IMR-90 (cell line): ENCODE data around the gene KCNH4.

Source experiments
- CEBPB ChIP-seq: IDR thresholded peaks from 2 replicates; pipeline ENCODE4 v1.6.1; 2012; ENCODE audit warnings: low read depth, low read length, improper control_type of control experiment
- POLR2A ChIP-seq: IDR thresholded peaks from 2 replicates; pipeline ENCODE4 v1.6.1; 2012; ENCODE audit warnings: mild to moderate bottlenecking, low read depth, low read length
- SMC3 ChIP-seq: fragments of 150-350 bp; IDR thresholded peaks from 2 replicates; pipeline ENCODE4 v1.6.1; 2016; ENCODE audit warnings: low read depth, mild to moderate bottlenecking, antibody characterized with exemption, low read length, moderate library complexity
- TF ChIP-seq, protein P1 (sequence below): conservative IDR thresholded peaks from 2 replicates; pipeline ENCODE4 v1.5.1; 2012; ENCODE audit warnings: mild to moderate bottlenecking, low read depth, low read length, improper control_type of control experiment

DNA sequence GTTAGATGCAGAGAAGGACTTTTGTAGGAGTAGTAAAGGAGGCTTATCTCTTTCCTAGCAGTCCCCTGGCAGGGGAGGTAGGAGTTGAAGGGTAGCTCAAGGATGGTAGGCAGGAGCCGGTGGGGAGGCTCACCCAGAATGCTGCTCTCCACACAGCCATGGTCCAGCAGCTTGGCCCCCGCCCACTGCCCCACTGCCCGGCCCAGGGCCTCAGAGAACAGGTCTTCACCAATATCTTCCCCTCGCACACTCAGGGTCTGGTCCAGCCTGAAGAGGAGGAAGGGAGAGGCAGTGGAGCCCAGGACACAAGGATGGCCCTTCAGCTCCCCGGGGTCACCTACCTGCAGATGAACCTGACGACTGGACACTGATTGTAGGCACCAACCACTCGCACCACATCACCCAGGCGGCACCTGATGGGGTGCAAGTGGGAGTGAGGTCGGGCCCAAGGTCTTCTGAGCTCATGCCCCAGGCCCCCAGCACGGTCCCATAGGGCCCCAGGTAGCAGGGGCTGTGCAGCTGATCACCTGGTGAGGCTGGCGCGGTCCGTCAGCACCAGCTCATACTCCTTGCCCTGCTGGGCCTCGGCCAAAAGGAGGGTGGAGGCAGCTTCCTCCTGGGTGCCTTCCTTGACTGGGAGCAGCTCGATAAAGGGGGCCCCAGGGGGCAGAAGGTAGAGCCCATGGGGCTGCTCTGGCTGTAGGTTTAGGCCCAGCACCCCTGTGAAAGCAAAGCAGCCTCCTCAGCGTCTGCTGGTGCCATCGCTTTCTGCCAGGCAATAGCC, 9.7 kb upstream of the KCNH4 start:
- TF ChIP-seq, protein P1, sequence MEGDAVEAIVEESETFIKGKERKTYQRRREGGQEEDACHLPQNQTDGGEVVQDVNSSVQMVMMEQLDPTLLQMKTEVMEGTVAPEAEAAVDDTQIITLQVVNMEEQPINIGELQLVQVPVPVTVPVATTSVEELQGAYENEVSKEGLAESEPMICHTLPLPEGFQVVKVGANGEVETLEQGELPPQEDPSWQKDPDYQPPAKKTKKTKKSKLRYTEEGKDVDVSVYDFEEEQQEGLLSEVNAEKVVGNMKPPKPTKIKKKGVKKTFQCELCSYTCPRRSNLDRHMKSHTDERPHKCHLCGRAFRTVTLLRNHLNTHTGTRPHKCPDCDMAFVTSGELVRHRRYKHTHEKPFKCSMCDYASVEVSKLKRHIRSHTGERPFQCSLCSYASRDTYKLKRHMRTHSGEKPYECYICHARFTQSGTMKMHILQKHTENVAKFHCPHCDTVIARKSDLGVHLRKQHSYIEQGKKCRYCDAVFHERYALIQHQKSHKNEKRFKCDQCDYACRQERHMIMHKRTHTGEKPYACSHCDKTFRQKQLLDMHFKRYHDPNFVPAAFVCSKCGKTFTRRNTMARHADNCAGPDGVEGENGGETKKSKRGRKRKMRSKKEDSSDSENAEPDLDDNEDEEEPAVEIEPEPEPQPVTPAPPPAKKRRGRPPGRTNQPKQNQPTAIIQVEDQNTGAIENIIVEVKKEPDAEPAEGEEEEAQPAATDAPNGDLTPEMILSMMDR = no peak
- TF ChIP-seq POLR2A (no peak), SMC3 (no peak), CEBPB (no peak)
